ENCODE measurements around the gene TDRD6. TPM values are rescaled to one million over a fixed set of nuclear protein-coding genes. Genes with fewer than 3 reads are reported as not detected.

Gene TDRD6
- total and polyA plus RNA-seq, 4 experiments from 2014 or later: 0.25 TPM; not detected in 3

DNA sequence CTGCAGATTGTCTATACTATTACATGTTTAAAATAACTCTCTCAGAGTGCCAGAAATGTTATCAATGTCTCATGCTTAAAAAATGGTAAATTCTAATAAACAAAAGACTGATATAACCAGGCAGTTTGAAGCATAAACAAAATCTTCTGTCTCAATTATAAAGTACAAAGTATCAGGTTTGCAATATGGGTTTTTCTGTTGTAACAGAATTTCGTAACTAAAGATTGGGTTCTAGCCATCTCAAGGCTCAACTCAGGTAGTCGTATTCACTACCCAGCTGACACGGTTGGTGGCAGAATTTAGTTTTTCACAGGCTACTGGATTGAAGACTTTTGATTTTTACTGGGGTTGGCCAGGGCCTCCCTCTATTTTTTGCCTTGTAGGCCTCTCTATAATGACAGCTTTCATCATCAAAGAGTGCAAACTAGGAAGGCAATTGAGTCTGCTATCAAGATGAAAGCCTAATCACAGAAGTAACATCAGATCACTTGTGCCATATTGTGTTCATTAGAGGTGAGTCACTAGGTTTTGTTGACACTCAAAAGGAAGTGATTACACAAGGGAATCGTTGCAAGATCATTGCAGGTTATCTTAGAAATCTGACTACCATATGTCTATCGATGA, 38.7 kb upstream of the TDRD6 start:
- POLR2A ChIA-PET (ENCODE audit: partially characterized antibody): no interaction called here
- no peak overlapping the region for H3K27ac ChIP-seq (ENCODE audit: low read depth, low read length)
- intact Hi-C loops (cut with micrococcal nuclease): no loop called here
- CTCF ChIA-PET (ENCODE audit: partially characterized antibody): no interaction called here
- Mint-ChIP-seq H3K4me1 (peaks cover 12 to 17% (median 14%) of the 10 kb centered on the region in 4 donors), H3K36me3 (no peaks in the 10 kb centered on the region), H3K4me3 (no peak overlapping the region), H3K27ac (no peak overlapping the region), H3K27me3 (peaks cover 20 to 23% of the 10 kb centered on the region in 2 donors), H3K9me3 (peaks cover 0 to 3% (median 0%) of the 10 kb centered on the region in 8 donors)
- peaks cover 14% of the 10 kb centered on the region for H3K27me3 ChIP-seq (ENCODE audit: insufficient read depth, low read length)
- no peaks in the 10 kb centered on the region for H3K36me3 ChIP-seq (ENCODE audit: insufficient read depth, low read length)
- H3K4me1 ChIP-seq (ENCODE audit: insufficient read depth, low read length): peaks cover 17% of the 10 kb centered on the region
- no peak for DNase-seq
- no peaks in the 10 kb centered on the region for H3K9me3 ChIP-seq (ENCODE audit: control insufficient read depth in 1 of 2, low read length in 2 of 2)
- no peak overlapping the region for H3K4me3 ChIP-seq (ENCODE audit: low read length in 2 of 2)

DNA sequence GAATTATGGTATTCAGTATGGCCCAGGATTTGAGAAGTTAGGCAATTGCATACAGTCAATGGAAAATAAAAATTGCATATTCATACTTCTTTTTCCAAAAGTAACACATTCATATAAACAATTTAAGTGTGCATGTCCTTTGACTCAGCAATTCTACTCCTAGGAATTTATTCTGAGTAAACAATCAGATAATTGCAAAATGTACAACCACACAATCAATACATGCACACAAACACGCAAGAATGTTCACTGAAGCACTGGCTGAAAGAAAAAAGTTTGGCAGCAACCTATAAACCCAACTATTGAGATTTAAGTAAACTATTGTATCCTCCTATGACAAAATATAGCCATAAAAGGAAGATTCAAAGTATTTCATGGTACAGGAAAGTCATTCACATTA, 36.7 kb upstream of the TDRD6 start:
- H3K9me3 Mint-ChIP-seq: peaks cover 0 to 2% (median 0%) of the 10 kb centered on the region in 8 donors
- Histone ChIP-seq H3K36me3 (ENCODE audit: insufficient read depth, low read length) (no peaks in the 10 kb centered on the region), H3K27me3 (ENCODE audit: insufficient read depth, low read length) (peaks cover 16% of the 10 kb centered on the region), H3K4me3 (ENCODE audit: low read length in 2 of 2) (no peak overlapping the region), H3K4me1 (ENCODE audit: insufficient read depth, low read length) (peaks cover 17% of the 10 kb centered on the region), H3K27ac (ENCODE audit: low read depth, low read length) (no peak overlapping the region), H3K9me3 (ENCODE audit: control insufficient read depth in 1 of 2, low read length in 2 of 2) (no peaks in the 10 kb centered on the region)
- ChIA-PET CTCF (ENCODE audit: partially characterized antibody) (no interaction called here), POLR2A (ENCODE audit: partially characterized antibody) (no interaction called here)
- no peaks in the 10 kb centered on the region for H3K36me3 Mint-ChIP-seq
- intact Hi-C loops (cut with micrococcal nuclease): no loop called here
- H3K4me1 Mint-ChIP-seq: peaks cover 12 to 17% (median 14%) of the 10 kb centered on the region in 4 donors
- H3K27ac Mint-ChIP-seq: no peak overlapping the region
- H3K4me3 Mint-ChIP-seq: no peak overlapping the region
- peaks cover 25 to 29% of the 10 kb centered on the region in 2 donors for H3K27me3 Mint-ChIP-seq
- no peak for DNase-seq

DNA sequence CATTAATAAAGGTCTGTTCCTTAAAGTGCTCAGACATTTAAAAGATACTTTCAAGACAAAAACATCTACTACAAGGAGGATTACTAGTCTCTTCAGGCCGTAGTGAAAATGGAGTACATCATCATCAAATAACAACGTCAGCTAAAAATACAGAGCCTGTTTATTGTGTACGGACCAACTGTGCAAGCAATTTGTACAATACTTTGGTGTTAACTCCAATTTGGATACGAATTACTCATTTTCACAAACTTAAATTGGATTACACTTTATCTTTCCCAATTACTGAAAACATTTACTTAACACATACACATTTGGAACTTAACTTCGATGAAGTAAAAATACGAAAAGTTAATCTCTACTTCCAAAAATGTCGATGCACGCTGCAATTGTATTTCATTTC, 35.9 kb upstream of the TDRD6 start:
- H3K27ac Mint-ChIP-seq: no peak overlapping the region
- Histone ChIP-seq H3K27me3 (ENCODE audit: insufficient read depth, low read length) (peaks cover 16% of the 10 kb centered on the region), H3K4me1 (ENCODE audit: insufficient read depth, low read length) (peaks cover 17% of the 10 kb centered on the region), H3K27ac (ENCODE audit: low read depth, low read length) (no peak overlapping the region), H3K4me3 (ENCODE audit: low read length in 2 of 2) (no peak overlapping the region), H3K9me3 (ENCODE audit: control insufficient read depth in 1 of 2, low read length in 2 of 2) (no peaks in the 10 kb centered on the region), H3K36me3 (ENCODE audit: insufficient read depth, low read length) (no peaks in the 10 kb centered on the region)
- H3K36me3 Mint-ChIP-seq: no peaks in the 10 kb centered on the region
- ChIA-PET CTCF (ENCODE audit: partially characterized antibody) (no interaction called here), POLR2A (ENCODE audit: partially characterized antibody) (no interaction called here)
- no peak for DNase-seq
- H3K9me3 Mint-ChIP-seq: peaks cover 0 to 2% (median 0%) of the 10 kb centered on the region in 8 donors
- peaks cover 25 to 29% of the 10 kb centered on the region in 2 donors for H3K27me3 Mint-ChIP-seq
- peaks cover 12 to 17% (median 14%) of the 10 kb centered on the region in 4 donors for H3K4me1 Mint-ChIP-seq
- intact Hi-C loops (cut with micrococcal nuclease): no loop called here
- peak overlapping the region; percentile 82 to 93 (median 86) for H3K4me3 Mint-ChIP-seq

DNA sequence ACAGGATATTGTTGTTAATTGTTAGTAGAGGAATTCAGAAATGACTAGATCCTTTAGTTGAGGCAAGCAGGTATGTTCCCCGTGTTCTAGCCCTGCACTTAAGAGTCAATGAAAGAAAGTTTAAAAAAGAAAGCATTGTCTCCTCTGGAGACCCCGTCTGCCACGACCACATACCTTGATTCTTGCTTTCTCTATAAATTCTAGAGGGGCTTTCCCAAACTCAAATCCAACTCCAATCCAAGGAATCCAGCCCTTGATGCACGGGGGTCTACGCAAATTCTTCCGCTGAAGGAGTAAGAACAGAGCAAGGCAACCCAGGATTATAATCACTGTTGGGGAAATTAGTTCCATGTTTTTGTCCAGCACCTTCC, 35.5 kb upstream of the TDRD6 start:
- Mint-ChIP-seq H3K27ac (peak overlapping the region in 2 of 7 donors; percentile 9 to 41), H3K36me3 (no peaks in the 10 kb centered on the region), H3K9me3 (peaks cover 0 to 2% (median 0%) of the 10 kb centered on the region in 8 donors), H3K4me3 (peak overlapping the region; percentile 82 to 93 (median 86)), H3K27me3 (peaks cover 25 to 28% of the 10 kb centered on the region in 2 donors), H3K4me1 (peaks cover 12 to 17% (median 14%) of the 10 kb centered on the region in 4 donors)
- Histone ChIP-seq H3K36me3 (ENCODE audit: insufficient read depth, low read length) (no peaks in the 10 kb centered on the region), H3K27ac (ENCODE audit: low read depth, low read length) (no peak overlapping the region), H3K9me3 (ENCODE audit: control insufficient read depth in 1 of 2, low read length in 2 of 2) (no peaks in the 10 kb centered on the region), H3K27me3 (ENCODE audit: insufficient read depth, low read length) (peaks cover 16% of the 10 kb centered on the region), H3K4me1 (ENCODE audit: insufficient read depth, low read length) (peaks cover 17% of the 10 kb centered on the region), H3K4me3 (ENCODE audit: low read length in 2 of 2) (peak overlapping the region; percentile 63 to 69)
- CTCF ChIA-PET (ENCODE audit: partially characterized antibody): no interaction called here
- intact Hi-C loops (cut with micrococcal nuclease): no loop called here
- DNase-seq: peak in 1 of 5 donors; percentile 0
- POLR2A ChIA-PET (ENCODE audit: partially characterized antibody): no interaction called here

DNA sequence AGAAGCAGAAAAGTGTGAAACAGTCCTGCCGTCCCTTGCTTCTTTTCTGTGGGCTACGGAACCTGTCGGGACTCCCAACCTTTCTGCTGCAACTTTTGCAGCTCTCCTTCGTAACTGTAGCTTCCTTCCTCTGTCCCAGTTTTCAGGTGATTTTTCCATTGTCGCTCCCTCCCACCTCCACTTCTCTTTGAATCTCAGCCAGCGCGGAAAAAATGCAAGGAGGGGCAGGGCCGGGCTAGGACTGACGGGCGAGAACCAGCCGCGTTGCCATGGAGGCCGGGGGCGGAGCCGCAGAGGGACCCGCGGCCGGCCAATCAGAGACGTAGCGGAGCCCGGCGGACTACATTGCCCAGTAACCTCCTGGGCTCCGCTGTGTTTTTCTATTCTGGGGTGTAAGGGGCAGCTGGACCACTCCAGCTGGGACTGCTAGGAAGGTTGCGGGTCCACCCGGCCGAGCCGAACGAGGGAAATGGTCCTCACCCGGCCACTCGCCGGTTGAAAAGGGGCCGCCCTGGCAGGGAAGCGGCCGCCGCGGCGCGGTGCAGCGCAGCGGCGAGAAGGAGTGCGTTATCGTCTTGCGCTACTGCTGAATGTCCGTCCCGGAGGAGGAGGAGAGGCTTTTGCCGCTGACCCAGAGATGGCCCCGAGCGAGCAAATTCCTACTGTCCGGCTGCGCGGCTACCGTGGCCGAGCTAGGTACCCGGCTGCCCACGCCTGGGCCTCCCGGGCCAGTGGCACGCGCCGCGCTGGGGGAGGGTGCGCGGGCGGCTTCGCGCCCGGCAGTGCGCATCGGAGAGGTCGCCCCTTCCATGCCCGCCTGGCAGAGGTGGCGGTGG, 34.9 kb upstream of the TDRD6 start, which contains the start of the genes CYP39A1 and SLC25A27:
TSS of gene CYP39A1 (minus strand) at position 216 of the 836 bp plus-strand sequence. CDS start 236 bp downstream, outside the sequence.
TSS of gene SLC25A27 (plus strand) at position 373 of the 836 bp plus-strand sequence. CDS start at position 591, 218 bp downstream.
- peaks cover 0 to 2% (median 0%) of the 10 kb centered on the region in 8 donors for H3K9me3 Mint-ChIP-seq
- peaks cover 12 to 17% (median 14%) of the 10 kb centered on the region in 4 donors for H3K4me1 Mint-ChIP-seq
- H3K4me1 ChIP-seq (ENCODE audit: insufficient read depth, low read length): peaks cover 17% of the 10 kb centered on the region
- H3K36me3 ChIP-seq (ENCODE audit: insufficient read depth, low read length): no peaks in the 10 kb centered on the region
- peak within 1 kb of the TSS; percentile 63 to 69 for H3K4me3 ChIP-seq (ENCODE audit: low read length in 2 of 2)
- CTCF ChIA-PET (ENCODE audit: partially characterized antibody): no interaction called here
- peak within 1 kb of the TSS in 6 of 7 donors; percentile 7 to 75 (median 35) for H3K27ac Mint-ChIP-seq
- no peaks in the 10 kb centered on the region for H3K9me3 ChIP-seq (ENCODE audit: control insufficient read depth in 1 of 2, low read length in 2 of 2)
- H3K4me3 Mint-ChIP-seq: peak within 1 kb of the TSS; percentile 82 to 93 (median 86)
- POLR2A ChIA-PET (ENCODE audit: partially characterized antibody): no interaction called here
- H3K27me3 Mint-ChIP-seq: peaks cover 25 to 29% of the 10 kb centered on the region in 2 donors
- H3K27ac ChIP-seq (ENCODE audit: low read depth, low read length): no peak within 1 kb of the TSS
- no peaks in the 10 kb centered on the region for H3K36me3 Mint-ChIP-seq
- peaks cover 16% of the 10 kb centered on the region for H3K27me3 ChIP-seq (ENCODE audit: insufficient read depth, low read length)
- DNase-seq: peak; percentile 66 to 71 (median 69)
- intact Hi-C loops (cut with micrococcal nuclease): no loop called here

DNA sequence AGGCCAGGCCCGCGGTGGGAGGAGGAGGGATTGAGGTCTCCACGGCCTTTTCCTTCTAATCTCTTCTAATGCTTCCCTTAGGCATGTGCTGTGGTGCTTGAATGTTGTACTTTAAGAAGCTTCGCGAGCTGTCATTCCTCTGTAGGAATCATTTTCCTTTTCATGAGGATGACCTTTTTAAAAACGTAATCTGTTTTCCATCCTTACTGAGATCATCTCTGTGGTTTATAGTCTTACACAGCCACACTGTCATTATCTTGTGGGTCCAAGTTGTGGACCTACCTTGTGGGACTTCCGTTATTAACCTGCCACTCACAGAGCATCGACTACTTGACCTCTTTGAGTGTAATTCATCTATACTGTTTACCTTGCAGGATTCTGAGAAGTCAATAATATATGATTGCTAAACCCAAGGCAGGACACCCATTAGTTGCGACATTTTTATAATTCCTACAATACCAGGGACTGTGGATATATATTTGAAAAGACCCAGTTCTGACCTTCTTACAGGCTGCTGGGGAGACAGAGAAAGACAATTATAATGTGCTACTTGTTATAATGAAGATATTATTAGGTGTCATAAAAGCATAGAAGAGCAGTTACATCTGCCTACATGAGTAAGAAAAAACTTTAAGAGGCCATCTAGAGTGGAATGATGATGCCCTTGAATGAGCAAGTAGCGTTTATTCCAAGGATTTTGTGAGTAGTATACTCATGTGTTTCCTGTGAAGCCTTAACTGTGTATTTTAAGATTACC, 34.1 kb upstream of the TDRD6 start:
- intact Hi-C loops (cut with micrococcal nuclease): no loop called here
- H3K4me1 Mint-ChIP-seq: peaks cover 12 to 17% (median 14%) of the 10 kb centered on the region in 4 donors
- no peaks in the 10 kb centered on the region for H3K36me3 Mint-ChIP-seq
- Histone ChIP-seq H3K27me3 (ENCODE audit: insufficient read depth, low read length) (peaks cover 16% of the 10 kb centered on the region), H3K4me1 (ENCODE audit: insufficient read depth, low read length) (peaks cover 17% of the 10 kb centered on the region), H3K36me3 (ENCODE audit: insufficient read depth, low read length) (no peaks in the 10 kb centered on the region), H3K4me3 (ENCODE audit: low read length in 2 of 2) (peak overlapping the region; percentile 63 to 69), H3K9me3 (ENCODE audit: control insufficient read depth in 1 of 2, low read length in 2 of 2) (no peaks in the 10 kb centered on the region), H3K27ac (ENCODE audit: low read depth, low read length) (no peak overlapping the region)
- H3K9me3 Mint-ChIP-seq: no peaks in the 10 kb centered on the region
- POLR2A ChIA-PET (ENCODE audit: partially characterized antibody): no interaction called here
- no peak for DNase-seq
- no peak overlapping the region for H3K27ac Mint-ChIP-seq
- H3K4me3 Mint-ChIP-seq: peak overlapping the region; percentile 57 to 86 (median 80)
- H3K27me3 Mint-ChIP-seq: peaks cover 25 to 29% of the 10 kb centered on the region in 2 donors
- CTCF ChIA-PET (ENCODE audit: partially characterized antibody): no interaction called here

- intact Hi-C loops (cut with micrococcal nuclease): no loop called here
- peaks cover 17% of the 10 kb centered on the region for H3K4me1 ChIP-seq (ENCODE audit: insufficient read depth, low read length)
- H3K27ac ChIP-seq (ENCODE audit: low read depth, low read length): no peak overlapping the region
- DNase-seq: no peak
- no peaks in the 10 kb centered on the region for H3K36me3 ChIP-seq (ENCODE audit: insufficient read depth, low read length)
- Mint-ChIP-seq H3K4me3 (no peak overlapping the region), H3K4me1 (peaks cover 12 to 17% (median 14%) of the 10 kb centered on the region in 4 donors), H3K36me3 (no peaks in the 10 kb centered on the region), H3K27ac (no peak overlapping the region), H3K9me3 (no peaks in the 10 kb centered on the region), H3K27me3 (peaks cover 22 to 29% of the 10 kb centered on the region in 2 donors)
- peaks cover 16% of the 10 kb centered on the region for H3K27me3 ChIP-seq (ENCODE audit: insufficient read depth, low read length)
- ChIA-PET POLR2A (ENCODE audit: partially characterized antibody) (no interaction called here), CTCF (ENCODE audit: partially characterized antibody) (no interaction called here)
- H3K9me3 ChIP-seq (ENCODE audit: control insufficient read depth in 1 of 2, low read length in 2 of 2): no peaks in the 10 kb centered on the region
- H3K4me3 ChIP-seq (ENCODE audit: low read length in 2 of 2): no peak overlapping the region
Observed at GRCh38 chr6:46655803-46656202, 31.9 kb upstream of the TDRD6 start.

Data from CD4-positive, alpha-beta memory T cell (primary cell).